Fibroblast of pulmonary artery (primary cell): ENCODE measurements around the gene ALOX12.
A peak's percentile ranks its signal among the peaks of the same experiment; 100 is the strongest.

Experiments
- DNase-seq: peaks from one replicate; pipeline ENCODE4 v3.0.0-alpha.2; 2010; ENCODE audit warnings: low read depth
- H3K4me3 ChIP-seq: replicated peaks from 2 replicates; pipeline ENCODE4 v1.5.1; 2011; ENCODE audit warnings: low read depth, mild to moderate bottlenecking, control low read depth, low read length, moderate library complexity
- CTCF ChIP-seq: IDR thresholded peaks from 2 replicates; pipeline ENCODE4 v1.5.1; 2011; ENCODE audit warnings: mild to moderate bottlenecking, control low read depth, low read length, inconsistent platforms; ENCODE audit errors: missing control alignments

Gene ALOX12

GRCh38 chr17:6994118-6994598 is 1.7 kb upstream of the ALOX12 start:
- H3K4me3 ChIP-seq, result no peak overlapping the region
- TF ChIP-seq CTCF, result no peak
- no peak for DNase-seq

- DNase-seq, result no peak
- TF ChIP-seq CTCF, result no peak
- H3K4me3 ChIP-seq, result no peak overlapping the region
Measured at GRCh38 chr17:6994666-6995256, 1.1 kb upstream of the ALOX12 start.

GRCh38 chr17:6996256-6997011 is 585 bp downstream of the ALOX12 start:
- DNase-seq, result no peak
- no peak overlapping the region for H3K4me3 ChIP-seq
- no peak for TF ChIP-seq CTCF

- TF ChIP-seq CTCF, result no peak
- no peak overlapping the region for H3K4me3 ChIP-seq
- no peak for DNase-seq
Measured at GRCh38 chr17:6997171-6997570, 1.3 kb downstream of the ALOX12 start.

GRCh38 chr17:6998855-6999508 is 3.1 kb downstream of the ALOX12 start:
- TF ChIP-seq CTCF, result no peak
- H3K4me3 ChIP-seq, result no peak overlapping the region
- no peak for DNase-seq

GRCh38 chr17:7001318-7001961 is 5.6 kb downstream of the ALOX12 start:
- peak; percentile 49 for DNase-seq
- no peak overlapping the region for H3K4me3 ChIP-seq
- TF ChIP-seq CTCF, result peak; percentile 72
